Measurements from ENCODE around the gene NXNL1. TPM values are rescaled to one million over a fixed set of nuclear protein-coding genes. Genes with fewer than 3 reads are reported as not detected.

The NXNL1 gene
- total and polyA plus RNA-seq, 9 of the 15 experiments (the other 6 are each of a cell fraction or from before 2014, with no cell fraction given) = not detected

- Histone ChIP-seq H3K4me2 (ENCODE audit: insufficient read depth, low read length) (no peak overlapping the region), H3K27me3 (ENCODE audit: control insufficient read depth in 2 of 2, insufficient read depth in 2 of 2, low read length in 2 of 2) (no peaks in the 10 kb centered on the region), H3K27ac (ENCODE audit: extremely low read depth, low read depth, low read length) (no peak overlapping the region), H3K9ac (ENCODE audit: insufficient read depth in 1 of 2, low read depth in 2 of 2, low read length in 2 of 2) (no peak overlapping the region), H4K20me1 (replicated peaks; ENCODE audit: control insufficient read depth, insufficient read depth, low read length) (no peaks in the 10 kb centered on the region), H3K79me2 (ENCODE audit: control insufficient read depth, insufficient read depth, low read length) (no peaks in the 10 kb centered on the region), H3K36me3 (ENCODE audit: control insufficient read depth, insufficient read depth, low read length) (no peaks in the 10 kb centered on the region), H3K9me3 (replicated peaks; ENCODE audit: control insufficient read depth, insufficient read depth, low read depth, low read length) (no peaks in the 10 kb centered on the region), H3K9me1 (ENCODE audit: control insufficient read depth, insufficient read depth, low read length) (no peaks in the 10 kb centered on the region), H3K4me1 (replicated peaks in 1 of 2; ENCODE audit: control insufficient read depth in 2 of 2, insufficient read depth in 2 of 2, low read length in 2 of 2) (no peaks in the 10 kb centered on the region; a peak in 1 of 5 replicates), H3K4me3 (no peak overlapping the region), H2AFZ (ENCODE audit: low read depth, low read length) (no peak overlapping the region)
- in situ Hi-C loops (cut with MboI) = no loop called here
- WGBS (ENCODE audit: insufficient coverage, low coverage, missing lambda C conversion rate) = 39% methylated on average over 6 of the region's 6 CpGs
- BruUV-seq (replicated peaks) = no TSS peak
- ChIA-PET CTCF (ENCODE audit: low intra/inter-chr PET ratio) (no interaction called here), POLR2A (interaction anchor here (1.6 kb wide), 1 partner anchor 8 kb away, joined by 3 read pairs; no protein-coding TSS in a partner anchor)
- intact Hi-C loops (cut with micrococcal nuclease) = no loop called here
- FAIRE-seq (no peak), DNase-seq (ENCODE audit: extremely low read depth in 1 of 4, low spot score in 3 of 4) (no peak), ATAC-seq (no peak)
- TF ChIP-seq NR4A1 (CRISPR knock-in tag; IDR thresholded peaks at IDR 0.05) = no peak
- no peak for TF ChIP-seq NR4A1 (tag; IDR thresholded peaks at IDR 0.05)
- no peak for TF ChIP-seq TBP (optimal IDR thresholded peaks at IDR 0.05; ENCODE audit: low read depth, low read length)
- TF ChIP-seq HNRNPLL (IDR thresholded peaks at IDR 0.05; ENCODE audit: low read depth, low read length, poor library complexity, severe bottlenecking) = no peak
- TF ChIP-seq NR2C2 (CRISPR knock-in tag; IDR thresholded peaks at IDR 0.05) = no peak
- no peak for TF ChIP-seq NR2C2 (tag; IDR thresholded peaks at IDR 0.05)
- TF ChIP-seq NEUROD1 (IDR thresholded peaks at IDR 0.05; ENCODE audit: borderline replicate concordance, low read depth, low read length, partially characterized antibody) = no peak
- TF ChIP-seq ATF1 (CRISPR knock-in tag; IDR thresholded peaks at IDR 0.05) = no peak
- TF ChIP-seq ATF1 (tag; IDR thresholded peaks at IDR 0.05) = no peak
- TF ChIP-seq L3MBTL2 (IDR thresholded peaks at IDR 0.05) = no peak
- TF ChIP-seq FOXK1 (CRISPR knock-in tag; IDR thresholded peaks at IDR 0.05; ENCODE audit: borderline replicate concordance) = no peak
- TF ChIP-seq BACH1 (tag; IDR thresholded peaks at IDR 0.05) = no peak
- TF ChIP-seq TEAD1 (CRISPR knock-in tag; IDR thresholded peaks at IDR 0.05) = no peak
These were observed 18.6 kb upstream of the NXNL1 start for GRCh38 chr19:17479325-17479791.
